8988T (cell line): Measurements from ENCODE around the gene KRTAP1-5.
"Not testable (repeated sequence)": the region's sequence is repeated elsewhere in the genome, so short reads cannot be mapped to it uniquely, and the experiment has no call there.

Source experiments
- DNase-seq: peaks from one replicate; pipeline ENCODE4 v3.0.0; 2011

The KRTAP1-5 gene

DNA sequence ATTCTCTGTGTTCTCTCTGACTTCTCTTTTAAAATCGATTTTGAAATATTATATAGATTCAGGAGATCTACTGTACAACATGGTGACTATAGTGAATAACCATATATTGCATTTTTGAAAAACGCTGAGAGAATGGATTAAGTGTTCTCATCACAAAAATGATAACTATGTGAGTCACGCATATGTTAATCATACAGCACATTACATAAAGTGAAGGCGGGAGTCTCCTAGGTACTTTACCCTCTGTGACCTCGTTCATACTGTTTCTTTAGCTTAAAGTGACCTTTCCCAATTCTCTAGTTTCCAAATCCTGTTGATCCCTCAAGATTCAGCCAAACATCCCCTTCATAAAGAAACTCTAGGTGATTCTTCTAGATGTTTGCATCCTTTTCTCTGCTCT, 24.2 kb downstream of the KRTAP1-5 start:
- DNase-seq: no peak

DNA sequence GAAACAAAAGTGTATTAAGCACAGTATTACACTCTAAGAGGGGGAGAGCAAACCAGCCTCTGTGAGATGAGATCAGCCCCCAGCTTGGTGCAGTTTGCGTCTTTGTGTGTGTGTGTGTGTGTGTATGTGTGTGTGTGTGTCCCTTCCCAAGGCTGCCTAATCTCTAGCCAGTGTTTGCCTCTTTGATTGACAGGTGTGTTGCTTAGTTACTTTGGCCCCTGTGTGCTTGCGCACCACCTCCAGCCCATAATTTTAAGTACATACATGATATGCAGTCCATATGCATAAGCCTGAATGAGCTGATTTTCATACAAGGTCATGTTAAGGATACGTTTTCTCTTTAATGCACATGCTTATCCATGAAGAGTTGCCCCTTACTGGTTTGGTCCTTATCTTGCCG, 25.2 kb downstream of the KRTAP1-5 start:
- no peak for DNase-seq

DNA sequence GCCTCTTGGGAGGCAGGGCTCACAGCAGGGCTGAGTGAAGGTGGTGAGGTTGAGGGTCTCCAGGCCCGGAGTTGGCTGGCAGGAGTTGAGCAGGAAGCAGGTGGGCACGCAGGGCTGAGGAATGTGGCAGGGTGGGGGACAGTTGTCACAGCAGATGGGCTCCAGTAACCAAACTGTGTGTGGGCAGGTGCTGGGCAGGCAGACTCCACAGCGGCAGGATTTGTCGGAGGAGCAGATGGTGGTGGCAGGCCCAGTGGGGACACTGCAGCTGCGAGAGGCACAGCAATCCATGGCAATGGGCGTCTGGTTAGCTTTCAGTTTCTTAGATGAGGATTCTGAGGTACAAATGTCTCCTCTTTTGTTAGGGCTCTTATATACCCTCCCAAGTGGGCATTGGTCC, 27.4 kb downstream of the KRTAP1-5 start, which contains the start of gene KRTAP3-2:
KRTAP3-2 (minus strand) TSS at position 344 of the 400 bp plus-strand sequence; CDS start at position 291, 53 bp downstream.
- DNase-seq: not testable (repeated sequence)

DNA sequence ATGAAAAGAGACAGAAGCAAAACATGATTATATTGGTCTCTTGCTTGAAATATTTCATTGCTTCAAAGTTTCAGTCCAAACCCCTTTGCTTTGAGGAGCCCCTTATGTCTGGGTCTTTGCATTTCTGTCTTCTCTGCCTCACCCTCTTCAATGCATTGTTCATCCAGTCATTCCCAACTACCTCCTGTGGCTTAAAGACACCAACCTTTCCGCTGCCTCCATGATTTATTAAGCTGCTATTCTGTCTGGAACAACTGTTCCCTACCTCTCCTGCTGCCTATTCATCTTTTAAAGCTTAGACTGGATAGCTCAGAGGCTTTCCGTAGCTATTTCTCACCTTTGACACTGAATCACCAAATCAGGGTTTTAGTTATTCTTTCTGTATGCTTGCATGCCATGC, 29.6 kb downstream of the KRTAP1-5 start:
- DNase-seq: no peak

DNA sequence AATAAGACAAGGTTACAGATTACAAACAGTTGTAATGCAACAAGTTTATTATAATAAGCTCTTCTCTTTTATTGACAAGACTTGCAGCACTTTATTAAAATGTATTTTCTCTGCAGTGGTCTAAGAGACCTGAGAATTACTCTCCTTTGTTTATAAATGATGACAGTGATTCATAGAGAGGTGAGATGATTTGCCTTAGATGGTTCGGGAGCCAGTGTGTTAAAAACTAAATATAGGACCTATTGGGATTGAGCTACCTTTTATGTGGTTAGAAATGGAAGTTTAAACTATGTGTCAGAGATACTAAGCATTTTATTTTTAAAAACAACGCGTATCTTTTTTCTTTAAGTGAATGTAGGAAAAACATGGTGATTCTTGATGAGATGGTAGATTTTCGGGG, 30.2 kb downstream of the KRTAP1-5 start:
- DNase-seq: no peak

DNA sequence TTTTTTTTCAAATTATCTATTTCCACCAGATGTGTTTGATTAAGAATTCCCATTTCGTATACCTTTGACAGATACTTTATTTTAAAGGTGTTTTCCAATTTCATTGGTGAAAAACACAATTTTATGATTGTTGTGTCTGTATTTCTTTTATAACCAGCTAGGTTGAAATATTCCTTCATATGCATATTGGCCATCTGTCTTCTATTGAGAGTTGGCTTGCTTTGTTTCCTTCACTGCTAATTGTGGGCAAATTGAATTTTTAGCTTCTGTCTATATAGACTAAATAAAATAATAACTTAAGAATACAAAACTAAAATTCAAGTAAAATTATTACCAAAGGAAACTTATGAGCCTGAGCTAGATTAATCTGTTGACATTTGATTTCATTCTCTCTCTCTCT, 31.9 kb downstream of the KRTAP1-5 start:
- no peak for DNase-seq

DNA sequence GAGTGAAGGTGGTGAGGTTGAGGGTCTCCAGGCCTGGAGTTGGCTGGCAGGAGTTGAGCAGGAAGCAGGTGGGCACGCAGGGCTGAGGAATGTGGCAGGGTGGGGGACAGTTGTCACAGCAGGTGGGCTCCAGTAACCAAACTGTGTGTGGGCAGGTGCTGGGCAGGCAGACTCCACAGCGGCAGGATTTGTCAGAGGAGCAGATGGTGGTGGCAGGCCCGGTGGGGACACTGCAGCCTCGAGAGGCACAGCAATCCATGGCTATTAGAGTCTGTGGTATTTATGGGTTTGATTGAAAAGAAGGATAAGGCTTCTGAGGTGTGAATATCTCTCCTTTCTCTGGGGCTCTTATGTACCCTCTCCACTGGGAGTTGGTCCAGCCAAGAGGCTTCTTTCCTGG, 33.2 kb downstream of the KRTAP1-5 start, which contains the start of gene KRTAP3-3:
KRTAP3-3 (minus strand) TSS at position 326 of the 400 bp plus-strand sequence; CDS start at position 259, 67 bp downstream.
- no peak for DNase-seq

- no peak for DNase-seq
These were observed 33.9 kb downstream of the KRTAP1-5 start for GRCh38 chr17:40993084-40993483.

- DNase-seq: no peak
These were observed 34.3 kb downstream of the KRTAP1-5 start for GRCh38 chr17:40992666-40993065.

DNA sequence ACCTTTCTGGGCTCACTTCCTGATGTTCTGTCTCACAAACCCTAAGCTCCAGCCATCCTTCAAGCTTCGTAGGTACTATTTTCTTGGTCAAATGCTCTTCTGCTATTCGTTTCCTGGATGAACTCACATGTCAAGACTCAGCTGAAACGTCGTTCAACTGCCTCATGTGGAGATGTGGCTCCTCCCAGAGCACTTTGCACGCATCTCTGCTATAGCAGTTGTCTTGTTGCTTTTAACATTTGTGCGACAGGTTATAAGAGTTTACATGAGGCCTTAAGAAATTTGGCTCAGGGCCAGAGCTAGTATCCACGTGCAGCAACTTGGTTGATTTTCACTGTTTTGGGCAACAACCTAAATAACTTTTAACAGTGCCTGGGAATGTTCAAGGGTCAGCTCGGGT, 40.1 kb downstream of the KRTAP1-5 start:
- no peak for DNase-seq

DNA sequence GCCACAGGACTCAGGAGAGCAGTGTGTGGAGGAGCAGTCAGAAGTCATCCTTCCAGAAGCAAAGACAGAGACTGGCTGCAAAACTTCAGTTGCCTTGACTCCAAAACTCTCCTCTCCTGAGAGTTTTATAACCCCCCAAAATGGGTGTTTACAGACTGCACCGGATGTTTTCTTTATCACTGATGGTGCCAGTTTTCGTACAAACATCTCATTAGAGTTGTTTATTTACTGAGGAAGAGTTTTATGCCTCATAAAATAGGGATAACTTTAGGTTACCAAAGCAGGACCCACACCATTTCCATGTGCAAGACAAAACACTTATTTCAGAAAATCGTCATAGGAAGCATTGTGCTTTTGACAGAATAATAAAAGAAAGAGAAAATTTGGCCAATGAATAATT, 42.8 kb downstream of the KRTAP1-5 start, which contains the start of gene KRT40:
KRT40 (minus strand) TSS at position 101 of the 400 bp plus-strand sequence; CDS start at position 48, 53 bp downstream.
- no peak for DNase-seq

GRCh38 chr17:40981115-40981514, 45.9 kb downstream of the KRTAP1-5 start:
- DNase-seq: no peak

DNA sequence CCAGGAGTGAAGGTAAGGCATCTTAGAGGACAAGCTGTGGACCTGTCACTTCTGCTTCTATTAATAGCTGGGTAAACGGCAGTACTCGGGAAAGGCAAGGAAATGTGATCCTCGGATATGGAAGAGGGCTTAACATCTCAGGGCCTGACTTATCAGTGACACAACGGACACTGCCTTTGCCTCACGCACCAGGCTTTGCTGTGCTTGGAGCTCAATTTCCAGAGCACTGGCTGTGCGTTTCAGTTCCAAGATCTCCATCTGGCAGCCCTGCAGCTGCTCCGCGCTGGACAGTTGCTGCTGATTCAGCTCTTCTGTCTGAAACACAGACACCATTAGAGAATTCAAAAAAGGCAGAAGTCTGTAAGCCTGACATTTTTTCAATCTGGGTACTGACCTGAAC, 46.4 kb downstream of the KRTAP1-5 start:
- DNase-seq: no peak

DNA sequence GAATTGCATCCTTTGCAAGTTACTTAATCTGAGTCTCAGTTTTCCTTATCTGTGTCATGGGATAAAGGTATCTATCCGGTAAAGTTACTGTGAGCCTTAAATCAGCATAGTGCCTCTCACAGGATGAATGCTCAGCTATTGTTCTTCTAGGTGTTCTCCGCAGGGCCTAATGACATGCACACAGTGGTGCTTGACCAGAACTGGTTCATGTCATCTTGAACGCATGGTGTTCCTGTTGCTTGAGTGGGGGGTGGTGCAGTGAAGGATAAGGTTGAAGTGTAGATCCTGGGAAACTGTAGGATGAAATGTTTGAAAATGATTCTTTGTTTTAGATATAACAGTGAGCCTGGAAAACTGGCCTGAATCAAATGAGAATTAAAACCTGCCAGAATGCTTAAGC, 46.9 kb downstream of the KRTAP1-5 start:
- DNase-seq: no peak

DNA sequence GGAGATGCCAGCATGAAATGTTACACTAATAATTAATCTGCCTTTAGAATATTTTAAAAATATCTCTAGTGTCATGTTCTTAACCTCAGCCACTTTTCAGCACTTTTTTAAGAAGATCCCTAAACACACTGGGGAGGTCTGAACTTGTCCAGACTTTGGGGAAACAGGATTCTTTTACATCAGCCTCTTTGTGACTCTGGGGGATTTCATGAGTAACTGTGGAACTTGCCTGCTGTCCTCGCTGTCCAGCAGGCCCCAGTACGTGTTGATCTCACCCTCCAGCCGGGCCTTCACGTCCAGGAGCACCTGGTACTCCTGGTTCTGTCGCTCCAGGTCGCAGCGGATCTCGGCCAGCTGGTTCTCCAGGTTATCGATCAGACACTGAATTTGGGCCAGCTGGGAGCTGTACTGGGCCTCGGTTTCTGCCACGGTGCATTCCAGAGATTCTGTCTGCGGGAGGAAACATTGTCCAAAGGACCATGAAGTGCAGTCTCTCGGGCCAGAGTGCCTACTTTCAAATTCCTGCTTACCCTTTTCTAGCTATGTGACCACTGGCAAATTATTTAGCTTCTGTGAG, 48.3 kb downstream of the KRTAP1-5 start:
- no peak for DNase-seq
